ENCODE results near the gene PRXL2A.

DNA sequence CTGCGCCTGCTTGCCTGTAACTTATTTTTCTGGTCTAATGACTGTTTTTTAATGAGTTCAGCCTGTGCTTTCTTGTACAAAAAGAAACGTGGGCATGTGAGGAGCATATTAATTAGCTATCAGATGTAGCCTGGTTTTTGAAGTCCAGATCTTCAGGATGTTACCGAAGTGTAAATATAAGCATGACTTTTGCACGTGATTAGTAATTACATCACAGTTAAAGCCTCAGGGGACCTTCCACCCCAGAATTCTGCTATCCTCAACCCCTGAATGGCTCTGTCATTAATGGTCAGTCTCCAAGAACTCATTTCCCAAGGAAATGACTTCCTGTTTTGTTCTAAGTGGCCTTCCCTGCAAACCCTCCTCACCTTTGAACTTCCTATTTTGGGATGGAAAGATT is 2.1 kb upstream of the PRXL2A start:
- TF ChIP-seq, protein P1, sequence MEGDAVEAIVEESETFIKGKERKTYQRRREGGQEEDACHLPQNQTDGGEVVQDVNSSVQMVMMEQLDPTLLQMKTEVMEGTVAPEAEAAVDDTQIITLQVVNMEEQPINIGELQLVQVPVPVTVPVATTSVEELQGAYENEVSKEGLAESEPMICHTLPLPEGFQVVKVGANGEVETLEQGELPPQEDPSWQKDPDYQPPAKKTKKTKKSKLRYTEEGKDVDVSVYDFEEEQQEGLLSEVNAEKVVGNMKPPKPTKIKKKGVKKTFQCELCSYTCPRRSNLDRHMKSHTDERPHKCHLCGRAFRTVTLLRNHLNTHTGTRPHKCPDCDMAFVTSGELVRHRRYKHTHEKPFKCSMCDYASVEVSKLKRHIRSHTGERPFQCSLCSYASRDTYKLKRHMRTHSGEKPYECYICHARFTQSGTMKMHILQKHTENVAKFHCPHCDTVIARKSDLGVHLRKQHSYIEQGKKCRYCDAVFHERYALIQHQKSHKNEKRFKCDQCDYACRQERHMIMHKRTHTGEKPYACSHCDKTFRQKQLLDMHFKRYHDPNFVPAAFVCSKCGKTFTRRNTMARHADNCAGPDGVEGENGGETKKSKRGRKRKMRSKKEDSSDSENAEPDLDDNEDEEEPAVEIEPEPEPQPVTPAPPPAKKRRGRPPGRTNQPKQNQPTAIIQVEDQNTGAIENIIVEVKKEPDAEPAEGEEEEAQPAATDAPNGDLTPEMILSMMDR (IDR thresholded peaks at IDR 0.05): no peak
- TF ChIP-seq POLR2A (IDR thresholded peaks at IDR 0.05): no peak

All from lower leg skin (tissue), 3 donors.